Ureter (tissue), 1 donor: ENCODE results near the gene ZC2HC1B. TPM values are rescaled to one million over a fixed set of nuclear protein-coding genes. Genes with fewer than 3 reads are reported as not detected.

Experiments used
- DNase-seq: peaks from one replicate; pipeline ENCODE4 v3.0.0-alpha.2; 2020; ENCODE audit warnings: low spot score
- total RNA-seq: library from RNA; stranded (reverse); gene quantifications from one replicate; pipeline ENCODE4 v1.2.4, GENCODE V29; 2023
- donor health status: DM: yes; HTN: yes; CAD: no.

Gene ZC2HC1B
- total RNA-seq, 1 donor from 2014 or later = not detected

DNA sequence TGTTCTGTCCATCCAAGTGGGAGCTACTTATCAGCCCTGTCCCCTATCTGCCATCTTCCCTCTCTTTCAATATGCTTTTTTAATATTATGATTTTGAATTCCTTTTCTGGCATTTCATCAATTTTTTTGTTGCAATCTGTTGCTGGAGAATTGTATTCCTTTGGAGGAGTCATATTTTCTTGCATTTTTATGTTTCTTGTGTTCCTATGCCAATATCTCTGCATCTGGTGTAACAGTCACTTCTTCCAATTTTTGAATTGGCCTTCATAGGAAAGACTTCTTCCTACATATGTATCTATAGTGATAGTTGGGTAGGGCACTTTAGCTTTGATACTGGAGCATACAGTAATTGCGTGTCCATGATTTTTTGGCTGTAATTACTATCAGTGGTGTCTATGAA lies 70.1 kb downstream of the ZC2HC1B start:
- no peak for DNase-seq

DNA sequence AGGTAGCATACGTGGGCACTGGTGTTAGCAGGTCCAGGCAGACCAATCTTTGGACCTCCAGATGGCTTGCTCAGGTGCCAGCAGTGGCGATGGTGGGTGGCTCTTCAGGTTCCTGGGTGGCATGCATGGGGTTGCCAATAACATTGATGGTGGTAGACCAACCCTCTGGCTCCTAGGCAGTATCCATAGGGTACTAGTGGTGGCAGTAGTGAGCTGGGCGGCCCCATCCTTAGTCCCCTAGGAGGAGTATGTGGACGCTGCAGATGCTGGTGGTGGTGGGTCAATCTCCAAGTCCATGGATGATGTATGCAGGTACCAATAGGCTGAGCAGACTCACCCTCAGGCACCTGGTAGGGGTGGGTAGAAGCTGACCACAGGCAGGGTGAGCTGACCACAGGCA lies 70.6 kb downstream of the ZC2HC1B start:
- DNase-seq = no peak

DNA sequence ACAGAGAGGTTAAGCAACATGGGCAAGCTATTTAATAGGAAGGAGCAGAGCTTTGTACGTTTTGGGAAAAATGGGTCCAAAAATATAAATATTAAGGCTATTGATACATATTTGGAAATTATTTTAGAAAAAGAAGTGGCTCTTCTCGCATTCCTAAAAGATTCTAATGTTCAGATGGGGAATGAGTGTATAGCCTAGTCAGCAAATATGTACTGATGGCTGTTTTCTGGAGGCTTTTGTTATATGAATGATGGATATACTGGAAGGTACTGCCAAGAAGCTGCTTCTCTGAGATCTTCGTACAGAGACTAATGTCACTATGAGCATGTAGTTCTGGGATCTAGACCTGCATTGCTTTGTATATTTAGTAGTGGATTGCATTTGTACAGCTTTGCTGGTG lies 72.1 kb downstream of the ZC2HC1B start:
- no peak for DNase-seq

- no peak for DNase-seq
Measured at GRCh38 chr6:143936778-143937667, 72.7 kb downstream of the ZC2HC1B start.

DNA sequence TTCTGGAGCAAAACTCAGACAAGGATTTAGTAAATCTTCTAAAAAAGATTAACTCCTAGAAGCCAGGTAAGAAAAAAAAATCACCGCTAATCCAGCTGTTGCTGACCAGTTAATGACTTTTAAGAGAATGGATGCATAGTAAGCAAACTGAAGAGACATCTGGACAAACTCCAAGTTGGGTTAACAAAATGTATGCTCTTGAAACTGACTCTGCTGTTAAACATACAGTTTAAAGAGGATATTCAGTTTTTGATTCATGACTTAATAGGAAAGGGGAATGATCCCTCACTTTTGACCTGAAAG lies 73.3 kb downstream of the ZC2HC1B start:
- no peak for DNase-seq

GRCh38 chr6:143939364-143939763 lies 75.1 kb downstream of the ZC2HC1B start:
- DNase-seq = no peak

DNA sequence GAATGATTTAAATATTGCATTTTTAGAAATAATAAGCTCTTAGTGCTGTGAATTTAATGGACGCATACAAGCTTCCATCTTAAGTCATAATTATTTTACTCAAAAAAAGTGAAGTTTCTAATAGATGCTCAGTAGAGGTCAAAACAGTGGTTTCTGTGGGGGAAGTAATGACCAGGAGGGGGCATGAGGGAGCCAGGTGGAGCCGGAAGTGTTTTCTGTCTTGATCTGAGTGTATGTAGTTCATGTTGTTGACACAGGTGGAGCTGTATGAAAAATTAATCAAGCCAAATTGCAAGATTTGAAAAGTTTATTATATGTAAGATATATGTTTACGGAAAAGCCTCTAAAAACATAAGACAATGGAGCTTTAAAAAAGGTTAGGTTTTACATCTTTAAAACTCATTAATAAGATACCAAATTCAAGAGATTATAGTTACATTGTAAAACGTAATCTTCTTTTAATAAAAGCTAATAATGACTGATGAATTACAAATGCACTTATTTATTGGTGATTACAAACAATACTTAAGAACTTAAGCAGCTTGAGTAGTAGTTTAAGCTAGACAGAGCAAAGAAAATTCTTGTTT lies 75.8 kb downstream of the ZC2HC1B start:
- no peak for DNase-seq

- DNase-seq = peak; percentile 56
Measured at GRCh38 chr6:143941852-143942627, 77.8 kb downstream of the ZC2HC1B start.

DNA sequence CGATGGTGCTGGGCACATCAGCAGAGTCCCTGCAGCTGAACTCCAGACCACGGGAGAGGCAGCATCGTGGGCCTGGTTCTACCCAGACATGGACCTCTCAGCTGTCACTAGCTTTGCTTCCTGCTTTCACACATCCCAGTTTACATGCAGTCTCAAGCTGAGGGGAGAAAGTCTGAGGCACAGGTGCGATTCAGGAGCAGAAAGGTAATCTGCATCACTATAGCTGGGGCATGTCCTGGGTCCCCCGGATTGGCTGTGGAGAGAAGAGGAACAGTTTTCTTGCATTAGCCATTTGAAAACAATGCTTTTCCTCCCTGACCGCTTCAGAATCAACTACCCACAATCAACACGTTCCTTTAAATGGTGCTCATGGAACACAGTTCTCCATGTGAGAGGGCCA lies 83.9 kb downstream of the ZC2HC1B start:
- no peak for DNase-seq

DNA sequence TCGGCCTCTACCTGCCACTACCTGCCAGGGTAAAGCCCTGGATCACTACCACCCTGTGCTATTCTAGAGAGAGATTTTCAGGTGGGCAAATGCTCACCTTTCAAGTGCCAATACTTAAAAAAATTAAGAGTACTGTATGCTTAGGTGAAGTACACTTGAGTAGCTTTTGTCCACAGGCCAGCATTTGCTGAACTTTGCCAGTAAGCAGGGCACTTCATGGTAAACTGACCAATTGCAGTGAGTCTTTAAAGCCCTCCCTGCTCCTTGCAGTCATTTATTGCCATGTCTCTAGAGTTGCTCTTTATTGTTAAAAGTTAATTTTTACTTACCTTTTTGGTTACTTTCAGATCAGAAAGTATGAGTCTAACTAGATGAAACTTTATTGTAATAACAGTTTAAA lies 85.3 kb downstream of the ZC2HC1B start:
- no peak for DNase-seq

DNA sequence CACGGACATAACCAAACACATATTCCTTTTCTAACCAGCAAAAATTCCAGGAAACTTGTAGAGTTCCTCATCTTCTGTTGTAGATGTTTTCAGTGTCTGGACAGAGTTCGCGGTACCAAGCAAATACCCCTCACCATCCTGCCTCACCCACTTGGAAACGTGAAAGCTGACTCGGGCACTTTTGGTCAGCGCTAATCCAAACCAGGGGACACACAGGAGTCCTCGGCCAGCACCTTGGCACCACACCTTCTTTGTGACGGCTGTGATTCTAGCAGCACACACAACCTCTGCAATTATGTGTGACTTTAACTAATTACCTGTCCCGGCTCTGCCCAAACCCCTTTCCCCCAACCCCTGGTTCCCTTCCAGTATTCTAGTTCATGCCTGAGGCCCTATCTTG lies 85.7 kb downstream of the ZC2HC1B start:
- DNase-seq = no peak

DNA sequence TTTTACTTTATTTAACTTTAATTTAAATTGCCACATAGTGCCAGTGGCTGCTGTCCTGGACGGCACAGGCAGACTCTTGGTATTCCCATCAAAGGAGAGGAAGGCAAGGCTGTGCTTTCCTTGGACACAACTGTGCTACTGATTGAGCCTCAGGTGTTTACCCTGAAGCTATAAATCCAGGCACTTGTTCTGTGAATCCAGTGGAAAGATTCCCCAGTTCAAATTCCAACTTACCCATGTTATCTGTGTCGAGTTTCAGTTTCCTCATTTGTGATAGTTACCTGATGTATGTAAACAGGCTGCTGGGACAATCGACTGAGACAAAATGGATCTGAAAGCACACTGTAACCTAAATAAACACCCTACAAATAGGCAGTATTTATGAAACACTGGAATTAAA lies 86.6 kb downstream of the ZC2HC1B start:
- DNase-seq = no peak

DNA sequence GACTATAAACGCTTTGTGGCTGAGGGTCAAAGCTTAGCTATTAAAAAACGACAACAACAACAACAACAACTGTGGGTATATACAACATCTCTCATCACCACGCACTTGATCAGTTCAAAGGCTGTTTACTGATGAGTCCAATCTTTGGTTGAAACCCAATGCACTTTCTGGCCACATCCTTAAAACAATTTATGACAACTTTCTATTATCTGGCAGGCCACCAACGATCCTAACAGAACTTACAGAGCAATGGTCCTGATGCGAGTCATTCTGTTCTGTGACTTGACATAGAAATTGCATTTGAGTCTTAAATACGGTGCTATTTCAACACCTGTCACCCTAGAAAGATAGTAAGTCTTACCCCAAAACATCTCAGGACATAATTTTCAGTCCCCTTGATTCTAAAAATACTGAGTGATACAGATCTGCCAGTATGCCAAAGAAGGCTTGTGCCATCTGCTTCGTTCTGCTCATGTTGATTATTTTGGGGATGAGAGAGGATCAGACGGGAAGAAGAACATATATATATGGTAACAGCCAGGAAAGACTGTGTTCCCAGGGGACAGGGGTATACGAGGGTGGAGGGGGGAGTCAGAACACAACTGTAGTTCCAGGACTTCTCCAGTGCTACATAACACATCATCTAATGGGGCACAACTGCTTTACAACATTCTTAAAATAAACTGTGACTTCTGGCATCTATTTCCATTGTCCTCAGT lies 87.9 kb downstream of the ZC2HC1B start:
- DNase-seq = no peak

DNA sequence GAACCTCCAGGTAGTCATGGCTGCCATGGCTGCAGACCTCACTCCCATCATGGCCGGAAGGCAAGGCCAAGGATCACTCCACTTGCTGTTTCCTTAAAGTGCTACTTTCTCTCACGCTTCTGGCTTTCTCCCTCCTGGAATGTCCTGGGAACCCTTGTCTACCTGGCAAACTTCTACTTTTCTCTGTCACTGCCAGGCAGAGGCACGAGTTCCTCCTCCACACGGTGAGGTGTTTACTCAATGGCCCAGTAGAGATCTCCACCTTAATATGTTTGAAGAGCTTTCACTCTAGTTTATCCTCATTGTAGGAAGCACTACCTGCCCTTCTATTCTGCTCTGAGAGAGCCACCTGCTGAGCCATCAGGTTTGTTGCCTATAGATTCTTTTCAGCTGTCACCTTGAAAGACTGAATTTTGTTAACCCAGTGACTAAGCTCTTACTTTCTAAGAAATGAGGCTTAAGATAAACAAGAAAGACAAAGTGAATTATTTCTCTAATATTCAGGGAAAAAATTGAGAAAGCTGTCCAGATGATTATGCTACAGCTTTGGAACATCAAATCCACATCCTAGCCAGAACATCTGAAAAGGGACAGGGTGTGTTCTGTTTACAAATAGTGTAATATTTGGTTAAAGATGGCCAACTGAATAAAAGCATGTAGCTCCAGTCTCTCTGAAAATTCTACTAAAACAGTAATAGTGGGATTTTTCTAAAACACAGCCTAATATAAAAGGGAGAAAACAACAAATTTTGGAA lies 88.8 kb downstream of the ZC2HC1B start:
- no peak for DNase-seq

DNA sequence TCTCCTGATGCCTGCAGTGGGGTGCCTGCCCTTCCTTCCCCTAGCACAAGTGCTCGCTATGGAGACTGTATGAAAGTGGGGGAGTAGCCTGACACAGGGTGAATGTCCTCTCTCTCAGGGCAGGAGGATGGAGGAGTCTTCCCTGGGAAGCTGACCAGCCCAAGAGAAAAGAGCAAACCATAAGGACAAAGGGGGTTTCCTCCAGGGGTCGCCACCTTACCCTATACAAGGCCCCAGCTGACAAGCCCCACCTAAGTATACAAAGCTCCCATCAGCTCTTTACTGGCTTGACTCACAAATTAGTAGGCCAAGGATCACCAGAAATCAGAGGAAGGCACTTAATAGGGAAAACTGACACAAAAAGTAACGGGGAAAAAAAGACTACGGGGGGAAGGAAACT lies 89.6 kb downstream of the ZC2HC1B start:
- DNase-seq = no peak

GRCh38 chr6:143955971-143956370 lies 91.7 kb downstream of the ZC2HC1B start:
- no peak for DNase-seq

DNA sequence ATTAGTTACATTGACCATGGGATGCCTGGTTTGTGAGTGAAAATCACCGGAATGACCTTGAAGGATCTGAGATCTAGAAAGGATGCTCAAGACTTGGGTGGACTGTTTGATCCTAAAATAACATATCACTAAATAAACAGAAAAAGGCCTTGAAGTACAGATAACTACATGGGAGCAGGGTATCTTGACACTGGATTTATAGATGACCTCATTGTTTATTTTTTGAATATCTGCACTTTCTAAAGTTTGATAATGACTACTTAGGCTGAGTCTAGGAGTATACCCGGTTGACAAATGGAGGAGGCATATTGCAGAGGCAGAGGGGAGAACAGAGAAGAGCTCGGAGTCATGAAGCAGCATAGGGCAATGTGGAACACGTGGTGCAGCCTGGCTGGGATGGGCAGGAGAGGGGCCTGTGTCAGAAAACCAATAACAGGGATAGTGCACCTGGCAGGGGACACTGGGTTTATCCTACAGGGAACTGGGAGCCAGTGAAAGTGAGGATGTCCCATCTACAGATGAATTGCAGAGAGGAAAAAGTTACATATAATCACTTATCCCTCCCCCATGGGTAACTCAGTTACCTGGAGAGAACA lies 93.5 kb downstream of the ZC2HC1B start:
- no peak for DNase-seq

DNA sequence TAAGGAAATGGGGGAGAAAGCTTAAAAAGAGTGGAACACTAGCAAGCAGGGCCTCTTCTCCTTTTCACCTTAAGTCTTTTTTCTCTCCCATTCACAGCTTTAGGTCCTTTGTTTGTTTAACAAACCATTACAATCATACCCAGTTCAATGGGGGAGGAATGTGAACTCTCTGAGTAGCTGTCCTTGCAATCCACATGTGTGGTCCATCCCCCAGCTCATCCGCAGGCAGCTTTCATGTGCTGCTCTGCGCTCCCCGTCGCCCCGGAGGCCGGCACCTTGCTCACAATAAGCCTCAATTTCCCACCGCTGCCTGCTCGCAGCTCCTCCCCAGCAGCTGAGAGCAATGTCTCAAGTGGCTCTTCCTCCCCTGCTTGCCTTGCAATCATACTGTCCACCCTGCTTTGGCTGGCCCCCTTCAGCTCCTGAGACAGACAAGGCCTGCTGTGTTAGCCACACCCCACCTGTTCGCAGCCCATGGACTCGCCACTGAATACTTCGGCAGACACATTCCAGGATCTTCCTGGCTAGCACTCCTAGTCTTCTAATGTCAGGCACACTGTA lies 94.6 kb downstream of the ZC2HC1B start:
- no peak for DNase-seq

DNA sequence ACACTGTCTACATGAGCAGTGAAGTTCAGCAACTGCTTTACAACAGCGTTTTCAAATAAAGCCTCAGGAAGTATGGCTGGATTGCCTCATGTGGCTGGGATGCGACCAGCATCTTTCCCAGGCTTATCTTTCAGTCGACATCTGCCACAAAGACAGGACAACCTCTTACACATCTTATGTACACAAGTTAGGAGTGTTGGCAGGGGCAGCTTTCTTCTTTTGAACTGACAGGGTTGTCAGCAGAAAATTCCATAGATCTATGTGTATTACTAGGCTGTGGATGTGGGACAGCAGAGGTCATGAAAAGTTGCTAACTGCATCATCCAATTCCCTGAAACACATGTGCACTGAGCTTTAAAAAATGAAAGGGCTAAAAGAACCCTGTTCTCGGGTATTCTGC lies 95.7 kb downstream of the ZC2HC1B start:
- no peak for DNase-seq

GRCh38 chr6:143961066-143961465 lies 96.8 kb downstream of the ZC2HC1B start:
- DNase-seq = no peak
